ENCODE results near the gene CCDC116. TPM values are rescaled to one million over a fixed set of nuclear protein-coding genes. Genes with fewer than 3 reads are reported as not detected.

The CCDC116 gene
- total RNA-seq, 1 donor: 0.18 TPM

DNA sequence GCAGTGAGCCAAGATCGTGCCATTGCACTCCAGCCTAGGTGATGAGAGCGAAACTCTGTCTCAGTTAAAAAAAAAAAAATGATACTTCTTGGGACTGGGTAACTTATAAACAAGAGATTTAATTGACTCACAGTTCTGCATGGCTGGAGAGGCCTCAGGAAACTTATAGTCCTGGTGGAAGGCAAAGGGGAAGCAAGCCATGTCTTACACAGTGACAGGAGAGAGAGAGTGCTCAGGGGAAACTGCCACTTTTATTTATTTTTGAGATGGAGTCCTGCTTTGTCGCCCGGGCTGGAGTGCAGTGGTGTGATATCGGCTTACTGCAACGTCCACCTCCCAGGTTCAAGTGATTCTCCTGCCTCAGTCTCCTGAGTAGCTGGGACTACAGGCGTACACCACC lies 17.7 kb downstream of the CCDC116 start:
- TF ChIP-seq, protein P1, sequence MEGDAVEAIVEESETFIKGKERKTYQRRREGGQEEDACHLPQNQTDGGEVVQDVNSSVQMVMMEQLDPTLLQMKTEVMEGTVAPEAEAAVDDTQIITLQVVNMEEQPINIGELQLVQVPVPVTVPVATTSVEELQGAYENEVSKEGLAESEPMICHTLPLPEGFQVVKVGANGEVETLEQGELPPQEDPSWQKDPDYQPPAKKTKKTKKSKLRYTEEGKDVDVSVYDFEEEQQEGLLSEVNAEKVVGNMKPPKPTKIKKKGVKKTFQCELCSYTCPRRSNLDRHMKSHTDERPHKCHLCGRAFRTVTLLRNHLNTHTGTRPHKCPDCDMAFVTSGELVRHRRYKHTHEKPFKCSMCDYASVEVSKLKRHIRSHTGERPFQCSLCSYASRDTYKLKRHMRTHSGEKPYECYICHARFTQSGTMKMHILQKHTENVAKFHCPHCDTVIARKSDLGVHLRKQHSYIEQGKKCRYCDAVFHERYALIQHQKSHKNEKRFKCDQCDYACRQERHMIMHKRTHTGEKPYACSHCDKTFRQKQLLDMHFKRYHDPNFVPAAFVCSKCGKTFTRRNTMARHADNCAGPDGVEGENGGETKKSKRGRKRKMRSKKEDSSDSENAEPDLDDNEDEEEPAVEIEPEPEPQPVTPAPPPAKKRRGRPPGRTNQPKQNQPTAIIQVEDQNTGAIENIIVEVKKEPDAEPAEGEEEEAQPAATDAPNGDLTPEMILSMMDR (IDR thresholded peaks at IDR 0.05; ENCODE audit: insufficient read depth, low read length): no peak
- DNase-seq (ENCODE audit: low read depth): no peak

DNA sequence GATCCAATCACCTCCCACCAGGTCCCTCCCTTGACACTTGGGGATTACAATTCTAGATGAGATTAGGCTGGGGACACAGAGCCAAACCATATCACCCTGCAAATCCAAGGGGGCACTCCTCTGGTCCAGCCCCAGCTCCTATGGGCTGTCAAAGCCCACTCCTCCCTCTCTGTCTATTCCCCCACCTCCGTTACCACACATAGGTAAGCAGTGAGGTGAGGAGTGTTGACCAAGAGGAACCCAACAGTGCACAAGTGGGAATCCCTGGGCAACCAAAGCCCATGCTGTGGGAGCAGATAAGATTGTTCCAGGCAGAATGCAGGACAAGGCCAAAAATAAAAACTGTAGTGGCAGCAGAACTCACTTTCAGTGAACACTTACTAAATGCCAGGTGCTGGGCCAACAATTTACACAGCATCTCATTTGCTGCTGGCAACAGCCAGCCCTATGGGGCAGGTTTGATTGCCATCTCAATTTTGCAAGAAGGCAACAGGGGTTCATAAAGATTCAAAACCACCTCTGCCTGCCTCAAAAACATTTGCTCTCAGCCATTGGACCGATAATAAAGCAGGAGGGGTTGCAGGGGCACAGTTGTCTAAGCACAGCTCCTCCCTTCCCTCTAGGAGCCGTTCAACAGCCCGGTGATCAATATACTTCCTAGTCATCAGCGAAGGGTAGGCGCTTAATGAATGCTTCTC lies 18.4 kb downstream of the CCDC116 start:
- TF ChIP-seq, protein P1 (IDR thresholded peaks at IDR 0.05; ENCODE audit: insufficient read depth, low read length): no peak
- DNase-seq (ENCODE audit: low read depth): no peak
- peak overlapping the region; percentile 85 for H3K4me3 ChIP-seq (ENCODE audit: low read depth, low read length)

More for the DNA sequence above, 17.7 kb downstream of the CCDC116 start:
- H3K4me3 ChIP-seq (ENCODE audit: low read depth, low read length): no peak overlapping the region

DNA sequence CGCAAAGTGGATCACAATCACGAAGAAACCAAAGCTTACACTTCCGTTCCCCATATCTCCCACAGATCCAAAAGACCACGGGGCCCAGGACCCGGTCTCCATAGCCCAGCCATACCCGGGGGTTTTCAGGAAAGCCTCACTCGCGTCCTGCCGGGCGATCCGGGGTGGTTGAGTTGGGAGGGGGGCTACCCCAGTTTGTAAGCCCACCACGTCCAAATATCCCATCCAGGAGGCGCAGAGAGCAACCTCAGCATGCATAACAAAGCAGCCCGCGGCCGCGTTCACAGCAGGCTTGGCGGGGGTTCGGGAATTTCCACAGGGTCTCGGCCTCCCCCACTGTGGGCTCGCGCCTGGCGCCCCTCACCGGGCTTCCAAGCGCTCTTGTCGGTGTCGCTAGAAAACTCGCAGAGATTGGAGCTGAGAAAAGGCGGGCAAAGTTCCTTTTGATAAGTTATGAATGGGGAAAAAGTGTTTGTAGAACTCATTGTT lies 19.0 kb downstream of the CCDC116 start:
- no peak for DNase-seq (ENCODE audit: low read depth)
- TF ChIP-seq, protein P1 (IDR thresholded peaks at IDR 0.05; ENCODE audit: insufficient read depth, low read length): no peak
- H3K4me3 ChIP-seq (ENCODE audit: low read depth, low read length): peak overlapping the region; percentile 85

DNA sequence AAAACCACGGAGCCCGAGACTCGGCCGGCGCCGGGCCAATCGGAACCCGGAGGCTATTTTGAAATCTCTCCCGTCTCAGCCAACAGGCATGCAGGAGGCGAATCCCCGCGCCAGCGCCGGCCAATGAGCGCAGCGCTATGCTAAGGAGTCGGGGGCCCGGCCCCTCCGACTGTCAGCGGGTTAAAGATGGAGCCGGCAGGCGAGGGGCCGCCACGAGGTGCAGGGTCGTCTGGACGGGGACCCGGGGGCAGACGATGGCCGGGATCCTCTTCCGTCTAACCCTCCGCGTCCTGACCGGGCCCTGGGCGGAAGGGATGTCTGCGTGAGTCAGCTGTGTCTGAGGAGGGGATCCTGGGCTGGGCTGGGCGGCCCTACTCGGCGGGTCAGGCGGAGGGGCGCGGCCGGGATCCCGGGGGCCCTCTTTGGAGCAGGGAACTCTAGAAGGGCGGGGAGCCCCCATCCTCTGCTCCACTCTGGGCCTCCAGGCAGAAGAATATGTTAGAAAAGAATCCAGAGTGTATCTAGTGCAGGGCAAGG lies 19.5 kb downstream of the CCDC116 start:
- peak overlapping the region; percentile 85 for H3K4me3 ChIP-seq (ENCODE audit: low read depth, low read length)
- TF ChIP-seq, protein P1 (IDR thresholded peaks at IDR 0.05; ENCODE audit: insufficient read depth, low read length): no peak
- peak; percentile 84 for DNase-seq (ENCODE audit: low read depth)

DNA sequence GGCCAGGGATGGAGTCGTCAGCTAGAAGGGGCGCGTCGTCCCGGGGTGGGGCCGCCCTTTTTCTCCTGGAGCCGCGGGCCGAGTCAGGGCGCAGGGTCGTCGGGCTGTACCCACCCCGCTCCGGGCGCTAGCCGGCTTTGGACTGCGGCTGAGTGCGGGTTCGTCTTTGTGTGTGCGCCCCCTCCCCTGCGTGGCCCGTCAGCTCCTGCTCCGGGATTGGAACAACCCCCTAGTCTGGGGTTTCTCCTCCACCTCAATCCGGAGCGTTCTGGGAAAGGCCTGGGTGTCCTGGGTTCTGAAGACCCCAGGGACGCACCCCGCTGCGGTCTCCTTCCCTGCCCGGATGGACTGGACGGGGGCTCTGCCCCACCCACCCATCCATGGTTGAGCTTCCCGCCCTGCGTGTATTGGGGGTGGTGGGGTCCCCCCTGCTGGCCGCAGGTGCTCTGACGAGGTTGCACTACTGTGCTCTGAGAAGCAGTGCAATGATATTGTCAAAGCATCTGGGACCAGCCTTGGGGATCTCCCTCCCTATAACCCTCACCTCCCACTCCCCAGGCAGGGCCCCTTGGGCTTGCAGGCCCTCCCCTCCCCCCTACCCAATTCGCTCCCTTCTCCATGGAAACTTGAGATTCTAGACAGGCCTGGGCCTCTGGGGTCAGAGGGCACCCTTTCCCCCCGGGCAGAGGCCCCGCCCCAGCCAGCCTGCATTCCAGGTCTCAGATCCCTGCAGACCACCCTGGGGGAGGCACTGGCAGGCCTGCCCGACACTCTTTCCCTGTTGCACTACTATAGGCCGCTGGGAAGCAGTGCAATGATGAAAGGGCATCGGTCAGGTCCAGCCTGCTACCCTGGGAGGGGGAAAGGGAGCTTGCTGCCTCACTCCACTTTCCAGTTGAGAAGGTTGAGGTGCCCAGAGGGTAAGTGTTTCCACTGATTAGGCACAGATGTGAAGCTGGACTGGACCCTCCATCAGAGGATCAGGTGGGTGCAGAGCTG lies 20.3 kb downstream of the CCDC116 start:
- TF ChIP-seq, protein P1 (IDR thresholded peaks at IDR 0.05; ENCODE audit: insufficient read depth, low read length): no peak
- DNase-seq (ENCODE audit: low read depth): no peak
- peak overlapping the region; percentile 85 for H3K4me3 ChIP-seq (ENCODE audit: low read depth, low read length)

DNA sequence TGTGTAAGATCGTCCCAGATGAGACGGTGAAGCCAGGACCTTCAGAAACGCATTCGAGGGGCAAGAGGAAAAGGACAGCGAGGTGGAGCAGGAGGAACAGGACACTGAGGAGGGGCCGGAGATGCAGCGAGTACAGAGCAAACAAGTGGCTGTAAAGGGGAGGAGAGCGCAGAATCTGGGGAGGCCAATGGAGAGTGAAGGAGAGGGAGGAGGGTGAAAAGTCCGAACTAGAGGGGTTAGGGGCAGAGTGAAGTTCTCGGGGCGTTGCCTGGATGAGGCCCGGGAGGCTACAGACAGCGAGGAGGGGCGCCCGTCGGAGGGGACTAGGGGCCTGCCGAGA lies 24.4 kb downstream of the CCDC116 start:
- DNase-seq (ENCODE audit: low read depth): no peak
- peak overlapping the region; percentile 54 for H3K4me3 ChIP-seq (ENCODE audit: low read depth, low read length)
- TF ChIP-seq, protein P1 (IDR thresholded peaks at IDR 0.05; ENCODE audit: insufficient read depth, low read length): no peak

Measured in fibroblast of the aortic adventitia (primary cell).